H9 (cell line): ENCODE results near the gene VSIG8. TPM values are rescaled to one million over a fixed set of nuclear protein-coding genes. Genes with fewer than 3 reads are reported as not detected.

ENCODE experiments used
- DNase-seq: peaks from one replicate; pipeline ENCODE4 v3.0.0-alpha.2; 2017
- H2AFZ ChIP-seq: one replicate; pipeline ENCODE4 v1.6.1; 2013; ENCODE audit warnings: mild to moderate bottlenecking, low read length, control low read depth, moderate library complexity
- H2AK5ac ChIP-seq: 2 replicates; pipeline ENCODE4 v1.6.1; 2013; ENCODE audit warnings: low read length, control low read depth, mixed read lengths; ENCODE audit not compliant: insufficient read length
- H2BK120ac ChIP-seq: one replicate; pipeline ENCODE4 v1.6.1; 2013; ENCODE audit warnings: low read depth, mild to moderate bottlenecking, low read length, control low read depth, inconsistent platforms; ENCODE audit not compliant: poor library complexity, severe bottlenecking
- H2BK12ac ChIP-seq: 2 replicates; pipeline ENCODE4 v1.6.1; 2013; ENCODE audit warnings: low read length, control low read depth, mixed read lengths, low read depth; ENCODE audit not compliant: insufficient read length
- H2BK15ac ChIP-seq: 2 replicates; pipeline ENCODE4 v1.6.1; 2013; ENCODE audit warnings: low read depth, low read length, control low read depth
- H2BK20ac ChIP-seq: one replicate; pipeline ENCODE4 v1.6.1; 2013; ENCODE audit warnings: low read depth, mild to moderate bottlenecking, low read length, control low read depth, inconsistent platforms; ENCODE audit not compliant: poor library complexity, severe bottlenecking
- H2BK5ac ChIP-seq: 2 replicates; pipeline ENCODE4 v1.6.1; 2013; ENCODE audit warnings: low read length, control low read depth, mixed read lengths; ENCODE audit not compliant: insufficient read length
- H3K14ac ChIP-seq: 2 replicates; pipeline ENCODE4 v1.6.1; 2013; ENCODE audit warnings: low read length, control low read depth; ENCODE audit not compliant: insufficient read depth
- H3K18ac ChIP-seq: 2 replicates; pipeline ENCODE4 v1.6.1; 2013; ENCODE audit warnings: low read depth, mild to moderate bottlenecking, mixed read lengths, low read length, control low read depth; ENCODE audit not compliant: insufficient read length
- H3K23ac ChIP-seq: 2 replicates; pipeline ENCODE4 v1.6.1; 2013; ENCODE audit warnings: low read length, control low read depth, mixed read lengths, low read depth; ENCODE audit not compliant: insufficient read length
- H3K23me2 ChIP-seq: 2 replicates; pipeline ENCODE4 v1.6.1; 2013; ENCODE audit warnings: low read depth, mild to moderate bottlenecking, mixed read lengths, low read length, control low read depth; ENCODE audit not compliant: insufficient read length, poor library complexity, severe bottlenecking
- H3K27ac ChIP-seq: 2 replicates; pipeline ENCODE4 v1.5.1; 2013; ENCODE audit warnings: low read length, control low read depth, mixed read lengths, low read depth; ENCODE audit not compliant: insufficient read length
- H3K27me3 ChIP-seq: 2 replicates; pipeline ENCODE4 v1.6.1; 2013; ENCODE audit warnings: low read length, control low read depth, inconsistent platforms; ENCODE audit not compliant: insufficient read depth
- H3K4ac ChIP-seq: 2 replicates; pipeline ENCODE4 v1.6.1; 2013; ENCODE audit warnings: low read depth, mild to moderate bottlenecking, control low read depth, inconsistent platforms, low read length, moderate library complexity
- H3K4me1 ChIP-seq: 2 replicates; pipeline ENCODE4 v1.6.1; 2013; ENCODE audit warnings: low read length, control low read depth, inconsistent platforms; ENCODE audit not compliant: insufficient read depth
- H3K4me2 ChIP-seq: 2 replicates; pipeline ENCODE4 v1.6.1; 2013; ENCODE audit warnings: low read length, control low read depth, mixed read lengths; ENCODE audit not compliant: insufficient read length, insufficient read depth
- H3K56ac ChIP-seq: 2 replicates; pipeline ENCODE4 v1.6.1; 2013; ENCODE audit warnings: low read depth, mild to moderate bottlenecking, mixed read lengths, low read length, control low read depth; ENCODE audit not compliant: insufficient read length
- H3K79me1 ChIP-seq: 2 replicates; pipeline ENCODE4 v1.6.1; 2013; ENCODE audit warnings: low read depth, mild to moderate bottlenecking, moderate library complexity, low read length, control low read depth, inconsistent platforms; ENCODE audit not compliant: insufficient read depth, poor library complexity, severe bottlenecking
- H3K79me2 ChIP-seq: 2 replicates; pipeline ENCODE4 v1.6.1; 2013; ENCODE audit warnings: low read length, control low read depth, inconsistent platforms; ENCODE audit not compliant: insufficient read depth
- H3K9ac ChIP-seq: 2 replicates; pipeline ENCODE4 v1.6.1; 2013; ENCODE audit warnings: low read length, control low read depth, mixed read lengths; ENCODE audit not compliant: insufficient read length; ENCODE audit errors: extremely low read depth
- H3K9me3 ChIP-seq: one replicate; pipeline ENCODE4 v1.6.1; 2013; ENCODE audit warnings: low read depth, low read length, inconsistent platforms; ENCODE audit not compliant: control insufficient read depth
- H3T11ph ChIP-seq: one replicate; pipeline ENCODE4 v1.6.1; 2013; ENCODE audit warnings: mild to moderate bottlenecking, low read length, control low read depth, inconsistent platforms
- H4K20me1 ChIP-seq: one replicate; pipeline ENCODE4 v1.6.1; 2013; ENCODE audit not compliant: control insufficient read depth, insufficient read length, insufficient read depth
- H4K5ac ChIP-seq: 2 replicates; pipeline ENCODE4 v1.6.1; 2013; ENCODE audit warnings: low read depth, mild to moderate bottlenecking, mixed read lengths, low read length, control low read depth; ENCODE audit not compliant: insufficient read length
- H4K8ac ChIP-seq: replicated peaks from 2 replicates; pipeline ENCODE4 v1.6.1; 2013; ENCODE audit warnings: low read length, control low read depth, mixed read lengths, low read depth; ENCODE audit not compliant: insufficient read length
- H4K91ac ChIP-seq: 2 replicates; pipeline ENCODE4 v1.6.1; 2013; ENCODE audit warnings: low read depth, mild to moderate bottlenecking, moderate library complexity, mixed read lengths, low read length, control low read depth; ENCODE audit not compliant: insufficient read length
- H3K27ac Mint-ChIP-seq, 3 experiments: 2 replicates in 2 of 3; 3 replicates in 1 of 3; pipeline ENCODE4 v1.8.0; 2020 to 2021; ENCODE audit warnings: mixed read lengths in 3 of 3, mild to moderate bottlenecking in 1 of 3, moderate library complexity in 1 of 3
- H3K27me3 Mint-ChIP-seq: 2 replicates; pipeline ENCODE4 v1.8.0; 2021; ENCODE audit warnings: low read depth, mild to moderate bottlenecking, moderate library complexity, mixed read lengths
- H3K36me3 Mint-ChIP-seq, 3 experiments: 2 replicates in 2 of 3; 3 replicates in 1 of 3; pipeline ENCODE4 v1.8.0; 2020 to 2021; ENCODE audit warnings: low read depth in 3 of 3, mixed read lengths in 3 of 3; ENCODE audit not compliant: insufficient read depth in 1 of 3
- H3K4me1 Mint-ChIP-seq, 2 experiments: 2 replicates each; pipeline ENCODE4 v1.8.0; 2020; ENCODE audit warnings: mixed read lengths in 2 of 2
- H3K4me3 Mint-ChIP-seq, 2 experiments: 2 replicates in 1 of 2; 3 replicates in 1 of 2; pipeline ENCODE4 v1.8.0; 2020 to 2021; ENCODE audit warnings: mild to moderate bottlenecking in 2 of 2, mixed read lengths in 2 of 2, moderate library complexity in 1 of 2
- H3K9me3 Mint-ChIP-seq, 2 experiments: 2 replicates in 1 of 2; 3 replicates in 1 of 2; pipeline ENCODE4 v1.8.0; 2020; ENCODE audit warnings: mild to moderate bottlenecking in 2 of 2, mixed read lengths in 2 of 2, moderate library complexity in 1 of 2
- WGBS: extraction: QIAGEN DNeasy Blood & Tissue Kit; methylation state at CpG from one replicate; pipeline ENCODE4 v1.1.7; 2013; ENCODE audit warnings: missing lambda C conversion rate, low lambda C conversion rate, mixed read lengths; ENCODE audit not compliant: insufficient read length; ENCODE audit errors: extremely low coverage; 5-methylcytosine and 5-hydroxymethylcytosine counted together
- total RNA-seq: library from RNA; stranded (reverse); gene quantifications from 2 replicates; pipeline ENCODE4 v1.2.1, GENCODE V29; 2021
- TF ChIP-seq, protein P1 (sequence below): fragments of 200-600 bp; sonication (generic); conservative IDR thresholded peaks from 3 replicates; pipeline ENCODE4 v1.8.0; 2021; ENCODE audit warnings: antibody characterized with exemption, mild to moderate bottlenecking

The VSIG8 gene
- total RNA-seq, 1 experiment from 2014 or later, result not detected

DNA sequence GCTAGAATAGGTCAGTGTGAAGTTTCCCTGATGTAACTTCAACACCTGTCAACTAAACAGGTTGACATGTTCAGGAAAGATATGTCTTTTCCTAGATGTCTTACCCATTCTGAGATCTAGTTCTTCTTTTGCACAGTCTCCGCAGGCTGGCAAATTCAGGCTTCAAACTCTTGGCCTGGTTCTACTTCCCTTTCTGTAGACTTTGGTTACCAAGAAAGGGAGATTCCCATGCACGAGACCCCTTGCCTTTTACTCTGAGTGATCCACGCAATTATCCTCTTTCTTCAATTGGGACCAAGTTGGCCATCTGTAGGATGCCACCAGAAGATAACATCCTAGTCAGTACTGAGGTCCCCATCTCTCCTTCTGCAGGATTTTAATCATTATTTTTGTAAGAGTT lies 35.5 kb upstream of the VSIG8 start:
- H3K27ac Mint-ChIP-seq, result no peak overlapping the region
- no peaks in the 10 kb centered on the region; a peak in 2 of 5 replicates for H3K9me3 Mint-ChIP-seq
- Histone ChIP-seq H2AFZ (no peak overlapping the region), H3K14ac (no peak overlapping the region), H3K9ac (no peak overlapping the region), H2BK15ac (no peak overlapping the region), H3K18ac (no peak overlapping the region), H3K79me2 (no peaks in the 10 kb centered on the region), H2BK12ac (no peak overlapping the region), H3K4ac (no peak overlapping the region), H3K4me2 (no peak overlapping the region), H3K27ac (no peak overlapping the region), H3K79me1 (no peaks in the 10 kb centered on the region), H3T11ph (no peak overlapping the region), H3K23me2 (peaks cover 4% of the 10 kb centered on the region), H4K8ac (no peak overlapping the region), H2BK20ac (no peak overlapping the region), H2BK120ac (no peak overlapping the region), H3K23ac (no peak overlapping the region), H3K56ac (no peak overlapping the region), H4K91ac (no peak overlapping the region), H3K9me3 (no peaks in the 10 kb centered on the region), H4K20me1 (no peaks in the 10 kb centered on the region), H4K5ac (no peak overlapping the region), H2BK5ac (no peak overlapping the region), H3K27me3 (no peaks in the 10 kb centered on the region), H2AK5ac (no peak overlapping the region), H3K4me1 (no peaks in the 10 kb centered on the region; the same call in 1 of the 2 replicates)
- TF ChIP-seq, protein P1, sequence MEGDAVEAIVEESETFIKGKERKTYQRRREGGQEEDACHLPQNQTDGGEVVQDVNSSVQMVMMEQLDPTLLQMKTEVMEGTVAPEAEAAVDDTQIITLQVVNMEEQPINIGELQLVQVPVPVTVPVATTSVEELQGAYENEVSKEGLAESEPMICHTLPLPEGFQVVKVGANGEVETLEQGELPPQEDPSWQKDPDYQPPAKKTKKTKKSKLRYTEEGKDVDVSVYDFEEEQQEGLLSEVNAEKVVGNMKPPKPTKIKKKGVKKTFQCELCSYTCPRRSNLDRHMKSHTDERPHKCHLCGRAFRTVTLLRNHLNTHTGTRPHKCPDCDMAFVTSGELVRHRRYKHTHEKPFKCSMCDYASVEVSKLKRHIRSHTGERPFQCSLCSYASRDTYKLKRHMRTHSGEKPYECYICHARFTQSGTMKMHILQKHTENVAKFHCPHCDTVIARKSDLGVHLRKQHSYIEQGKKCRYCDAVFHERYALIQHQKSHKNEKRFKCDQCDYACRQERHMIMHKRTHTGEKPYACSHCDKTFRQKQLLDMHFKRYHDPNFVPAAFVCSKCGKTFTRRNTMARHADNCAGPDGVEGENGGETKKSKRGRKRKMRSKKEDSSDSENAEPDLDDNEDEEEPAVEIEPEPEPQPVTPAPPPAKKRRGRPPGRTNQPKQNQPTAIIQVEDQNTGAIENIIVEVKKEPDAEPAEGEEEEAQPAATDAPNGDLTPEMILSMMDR, result no peak
- no CpG with 5 or more reads among the region's 3 CpGs for WGBS
- no peak overlapping the region for H3K4me3 Mint-ChIP-seq
- H3K36me3 Mint-ChIP-seq, result no peaks in the 10 kb centered on the region
- H3K4me1 Mint-ChIP-seq, result peaks cover 22% of the 10 kb centered on the region in 2 experiments
- DNase-seq, result no peak
- peaks cover 36% of the 10 kb centered on the region for H3K27me3 Mint-ChIP-seq
